ENCODE results near the gene SPTSSA. TPM values are rescaled to one million over a fixed set of nuclear protein-coding genes. Genes with fewer than 3 reads are reported as not detected.
"Not testable (repeated sequence)": the region's sequence is repeated elsewhere in the genome, so short reads cannot be mapped to it uniquely, and the experiment has no call there.

Gene SPTSSA
- total RNA-seq, 1 donor from 2014 or later, result 26.6 TPM

DNA sequence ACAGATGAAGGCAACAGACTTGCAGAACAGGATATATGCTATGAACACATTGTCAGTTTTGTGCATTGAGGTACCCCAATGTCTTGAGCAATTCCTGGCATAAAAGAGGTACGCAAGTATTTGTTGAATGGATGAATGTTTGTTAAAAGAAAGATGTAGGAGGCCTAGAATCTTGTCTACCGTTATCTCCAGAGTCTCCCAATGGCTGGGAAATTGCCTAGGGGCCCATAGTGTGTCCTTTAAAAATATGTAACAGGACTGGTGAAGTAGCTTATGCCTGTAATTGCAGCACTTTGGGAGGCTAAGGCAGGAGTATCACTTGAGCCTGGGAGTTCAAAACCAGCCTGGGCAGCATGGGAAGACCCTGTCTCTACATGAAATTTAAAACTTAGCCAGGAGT lies 20.4 kb upstream of the SPTSSA start:
- Mint-ChIP-seq H3K9me3 (ENCODE audit: unreplicated experiment) (no peaks in the 10 kb centered on the region), H3K4me3 (ENCODE audit: unreplicated experiment) (no peak overlapping the region), H3K36me3 (ENCODE audit: low read depth, unreplicated experiment) (no peaks in the 10 kb centered on the region), H3K27ac (ENCODE audit: unreplicated experiment) (no peak overlapping the region), H3K4me1 (ENCODE audit: low read depth, unreplicated experiment) (no peaks in the 10 kb centered on the region), H3K27me3 (ENCODE audit: low read depth, unreplicated experiment) (no peaks in the 10 kb centered on the region)
- Histone ChIP-seq H3K4me3 (ENCODE audit: insufficient read depth, low read depth, low read length) (no peak overlapping the region), H3K9me3 (ENCODE audit: insufficient read depth, low read depth, low read length) (no peaks in the 10 kb centered on the region), H3K36me3 (ENCODE audit: insufficient read depth, low read length) (no peaks in the 10 kb centered on the region), H3K27ac (ENCODE audit: low read depth, low read length) (no peak overlapping the region), H4K20me1 (ENCODE audit: insufficient read depth, low read length) (no peaks in the 10 kb centered on the region), H2AFZ (ENCODE audit: low read depth, low read length) (no peak overlapping the region), H3K4me2 (ENCODE audit: low read length) (no peak overlapping the region), H3K4me1 (ENCODE audit: insufficient read depth, low read length) (no peaks in the 10 kb centered on the region), H3K9ac (ENCODE audit: low read length) (no peak overlapping the region), H3K27me3 (ENCODE audit: insufficient read depth, low read length) (no peaks in the 10 kb centered on the region), H3K79me2 (ENCODE audit: insufficient read depth, low read length) (no peaks in the 10 kb centered on the region)
- DNase-seq (ENCODE audit: low read depth) (no peak), FAIRE-seq (no peak)
- TF ChIP-seq EZH2 (IDR thresholded peaks at IDR 0.05; ENCODE audit: insufficient read depth, low read length) (no peak), CTCF (IDR thresholded peaks at IDR 0.05; ENCODE audit: insufficient read depth, low read depth, low read length) (no peak)

GRCh38 chr14:34479694-34480093 lies 17.7 kb upstream of the SPTSSA start:
- Histone ChIP-seq H3K4me2 (ENCODE audit: low read length) (no peak overlapping the region), H3K79me2 (ENCODE audit: insufficient read depth, low read length) (no peaks in the 10 kb centered on the region), H3K9ac (ENCODE audit: low read length) (no peak overlapping the region), H3K4me1 (ENCODE audit: insufficient read depth, low read length) (no peaks in the 10 kb centered on the region), H3K9me3 (ENCODE audit: insufficient read depth, low read depth, low read length) (no peaks in the 10 kb centered on the region), H3K27ac (ENCODE audit: low read depth, low read length) (no peak overlapping the region), H3K36me3 (ENCODE audit: insufficient read depth, low read length) (no peaks in the 10 kb centered on the region), H2AFZ (ENCODE audit: low read depth, low read length) (no peak overlapping the region), H3K27me3 (ENCODE audit: insufficient read depth, low read length) (no peaks in the 10 kb centered on the region), H4K20me1 (ENCODE audit: insufficient read depth, low read length) (no peaks in the 10 kb centered on the region), H3K4me3 (ENCODE audit: insufficient read depth, low read depth, low read length) (no peak overlapping the region)
- no peak for DNase-seq (ENCODE audit: low read depth)
- Mint-ChIP-seq H3K27ac (ENCODE audit: unreplicated experiment) (no peak overlapping the region), H3K4me1 (ENCODE audit: low read depth, unreplicated experiment) (no peaks in the 10 kb centered on the region), H3K36me3 (ENCODE audit: low read depth, unreplicated experiment) (no peaks in the 10 kb centered on the region), H3K4me3 (ENCODE audit: unreplicated experiment) (no peak overlapping the region), H3K27me3 (ENCODE audit: low read depth, unreplicated experiment) (no peaks in the 10 kb centered on the region), H3K9me3 (ENCODE audit: unreplicated experiment) (no peaks in the 10 kb centered on the region)
- FAIRE-seq, result no peak
- TF ChIP-seq CTCF (IDR thresholded peaks at IDR 0.05; ENCODE audit: insufficient read depth, low read depth, low read length), result no peak
- no peak for TF ChIP-seq EZH2 (IDR thresholded peaks at IDR 0.05; ENCODE audit: insufficient read depth, low read length)

GRCh38 chr14:34478261-34478660 lies 16.2 kb upstream of the SPTSSA start:
- Histone ChIP-seq H3K27ac (ENCODE audit: low read depth, low read length) (no peak overlapping the region), H2AFZ (ENCODE audit: low read depth, low read length) (no peak overlapping the region), H3K9ac (ENCODE audit: low read length) (no peak overlapping the region), H3K79me2 (ENCODE audit: insufficient read depth, low read length) (no peaks in the 10 kb centered on the region), H4K20me1 (ENCODE audit: insufficient read depth, low read length) (no peaks in the 10 kb centered on the region), H3K4me1 (ENCODE audit: insufficient read depth, low read length) (no peaks in the 10 kb centered on the region), H3K27me3 (ENCODE audit: insufficient read depth, low read length) (no peaks in the 10 kb centered on the region), H3K4me2 (ENCODE audit: low read length) (no peak overlapping the region), H3K9me3 (ENCODE audit: insufficient read depth, low read depth, low read length) (no peaks in the 10 kb centered on the region), H3K4me3 (ENCODE audit: insufficient read depth, low read depth, low read length) (no peak overlapping the region), H3K36me3 (ENCODE audit: insufficient read depth, low read length) (no peaks in the 10 kb centered on the region)
- no peak for TF ChIP-seq EZH2 (IDR thresholded peaks at IDR 0.05; ENCODE audit: insufficient read depth, low read length)
- no peak for TF ChIP-seq CTCF (IDR thresholded peaks at IDR 0.05; ENCODE audit: insufficient read depth, low read depth, low read length)
- Mint-ChIP-seq H3K27me3 (ENCODE audit: low read depth, unreplicated experiment) (no peaks in the 10 kb centered on the region), H3K4me3 (ENCODE audit: unreplicated experiment) (no peak overlapping the region), H3K36me3 (ENCODE audit: low read depth, unreplicated experiment) (no peaks in the 10 kb centered on the region), H3K9me3 (ENCODE audit: unreplicated experiment) (no peaks in the 10 kb centered on the region), H3K27ac (ENCODE audit: unreplicated experiment) (no peak overlapping the region), H3K4me1 (ENCODE audit: low read depth, unreplicated experiment) (no peaks in the 10 kb centered on the region)
- FAIRE-seq (no peak), DNase-seq (ENCODE audit: low read depth) (no peak)

DNA sequence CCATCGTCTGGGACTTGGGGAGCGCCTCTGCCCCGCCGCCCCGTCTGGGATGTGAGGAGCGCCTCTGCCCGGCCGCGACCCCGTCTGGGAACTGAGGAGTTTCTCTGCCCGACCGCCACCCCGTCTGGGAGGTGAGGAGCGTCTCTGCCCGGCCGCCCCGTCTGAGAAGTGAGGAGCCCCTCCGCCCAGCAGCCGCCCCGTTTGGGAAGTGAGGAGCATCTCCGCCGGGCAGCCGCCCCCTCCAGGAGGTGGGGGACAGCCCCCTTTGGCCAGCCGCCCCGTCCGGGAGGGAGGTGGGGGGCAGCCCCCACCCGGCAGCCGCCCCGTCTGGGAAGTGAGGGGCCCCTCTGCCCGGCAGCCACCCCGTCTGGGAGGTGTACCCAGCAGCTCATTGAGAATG lies 14.0 kb upstream of the SPTSSA start:
- H3K36me3 Mint-ChIP-seq (ENCODE audit: low read depth, unreplicated experiment), result not testable (repeated sequence)

More for the DNA sequence above, 14.0 kb upstream of the SPTSSA start:
- not testable (repeated sequence) for H3K4me3 ChIP-seq (ENCODE audit: insufficient read depth, low read depth, low read length); H3K27me3 Mint-ChIP-seq (ENCODE audit: low read depth, unreplicated experiment); H3K27me3 ChIP-seq (ENCODE audit: insufficient read depth, low read length); H4K20me1 ChIP-seq (ENCODE audit: insufficient read depth, low read length); H3K9ac ChIP-seq (ENCODE audit: low read length); H3K4me1 Mint-ChIP-seq (ENCODE audit: low read depth, unreplicated experiment); H3K4me2 ChIP-seq (ENCODE audit: low read length); H3K4me3 Mint-ChIP-seq (ENCODE audit: unreplicated experiment); H3K36me3 ChIP-seq (ENCODE audit: insufficient read depth, low read length); H3K9me3 Mint-ChIP-seq (ENCODE audit: unreplicated experiment); H3K4me1 ChIP-seq (ENCODE audit: insufficient read depth, low read length); H2AFZ ChIP-seq (ENCODE audit: low read depth, low read length); H3K79me2 ChIP-seq (ENCODE audit: insufficient read depth, low read length); H3K9me3 ChIP-seq (ENCODE audit: insufficient read depth, low read depth, low read length); H3K27ac Mint-ChIP-seq (ENCODE audit: unreplicated experiment); DNase-seq (ENCODE audit: low read depth); H3K27ac ChIP-seq (ENCODE audit: low read depth, low read length); FAIRE-seq

Measured in astrocyte (in vitro differentiated cells and primary cell).